Measurements from ENCODE around the gene SRC.

DNA sequence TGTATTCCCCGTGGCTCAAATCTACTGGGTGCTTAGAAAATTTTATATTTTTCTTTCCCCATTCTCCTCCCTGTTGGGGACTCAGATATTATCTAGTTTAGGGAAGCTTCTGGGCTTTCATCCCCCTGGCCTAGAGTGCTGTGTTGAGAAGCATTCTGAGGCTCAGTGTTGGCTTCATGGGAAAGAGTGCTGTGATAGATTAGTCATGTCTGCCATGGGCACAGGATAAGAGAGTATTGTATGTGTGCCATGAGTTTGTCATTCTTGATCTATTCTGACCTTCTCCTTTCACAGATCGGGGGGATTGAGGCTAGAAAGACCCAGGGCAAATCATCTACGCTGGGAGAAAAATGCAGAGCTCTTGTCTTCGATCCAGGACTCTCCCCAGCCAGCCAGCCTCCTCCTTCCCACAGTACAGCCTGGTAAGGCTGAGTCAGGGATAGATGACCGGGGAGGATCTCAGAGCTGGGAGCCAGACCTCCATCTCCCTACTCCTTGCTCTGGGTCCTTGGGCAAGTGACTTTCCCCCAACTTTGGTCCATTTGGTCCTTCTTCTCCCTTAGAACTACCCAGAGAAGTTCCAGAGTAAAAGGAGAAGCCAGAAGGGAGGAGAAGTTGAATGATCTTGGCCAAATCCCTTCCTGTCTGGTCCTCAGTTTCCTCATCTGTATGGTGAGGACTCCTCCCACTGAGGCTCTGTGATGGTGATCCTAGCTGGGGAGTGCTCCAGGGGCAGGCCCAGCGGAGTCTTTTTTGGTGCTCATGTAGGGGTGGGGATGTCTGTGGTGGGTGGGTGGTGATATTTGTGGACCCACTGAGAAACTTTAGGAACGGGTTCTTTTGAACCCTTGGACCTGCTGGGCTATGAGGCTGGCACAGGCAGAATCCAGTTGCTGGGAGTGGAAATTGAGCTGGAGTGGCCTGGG is 5.0 kb downstream of the SRC start:
- no peak for TF ChIP-seq EZH2 (IDR thresholded peaks at IDR 0.05; ENCODE audit: borderline replicate concordance, low read depth, low read length, poor library complexity, severe bottlenecking)
- no peak for TF ChIP-seq CTCF (conservative IDR thresholded peaks at IDR 0.05; ENCODE audit: low read depth, low read length)

All from A673 (cell line).